HG03135 (cell line): ENCODE data around the gene LGSN.
"Not testable (repeated sequence)": the region's sequence is repeated elsewhere in the genome, so short reads cannot be mapped to it uniquely, and the experiment has no call there.

Experiments
- ATAC-seq: cut with Tn5 transposase; IDR thresholded peaks from one replicate; pipeline ENCODE4 v1.9.1; 2021; ENCODE audit warnings: mild to moderate bottlenecking, moderate library complexity; ENCODE audit not compliant: unreplicated experiment

The LGSN gene

DNA sequence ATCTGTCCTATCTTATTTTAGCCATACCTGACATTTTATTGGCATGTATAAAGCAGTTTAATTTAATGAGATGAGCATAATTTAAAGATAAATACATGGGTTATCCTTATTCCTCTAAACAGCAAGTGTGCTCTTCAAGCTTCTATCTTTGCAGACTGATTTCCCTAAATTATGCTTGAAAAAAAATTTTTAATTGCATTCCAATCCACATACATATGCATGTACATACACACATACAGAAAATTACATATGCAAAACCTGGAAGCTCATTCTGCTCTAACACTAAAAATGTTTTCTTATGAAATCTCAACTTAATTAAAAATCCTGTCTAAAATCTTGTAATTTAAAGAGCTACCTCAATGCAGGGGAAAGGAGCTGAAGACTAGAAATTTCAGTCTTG lies 73.2 kb downstream of the LGSN start:
- no peak for ATAC-seq

DNA sequence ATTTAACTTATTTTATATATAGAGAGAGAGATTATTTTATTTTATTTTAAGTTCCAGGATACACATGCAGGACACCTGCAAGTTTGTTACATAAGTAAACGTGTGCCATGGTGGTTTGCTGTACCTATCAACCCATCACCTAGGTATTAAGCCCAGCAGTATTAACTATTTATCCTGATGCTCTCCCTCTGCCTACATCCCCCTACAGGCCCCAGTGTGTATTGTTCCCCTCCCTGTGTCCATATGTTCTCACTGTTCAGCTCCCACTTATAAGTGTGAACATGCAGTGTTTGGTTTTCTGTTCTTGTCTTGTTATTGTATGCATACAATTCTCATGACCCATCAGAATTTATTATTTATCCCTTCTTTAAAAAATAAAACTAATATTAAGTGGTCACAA lies 73.9 kb downstream of the LGSN start:
- no peak for ATAC-seq

DNA sequence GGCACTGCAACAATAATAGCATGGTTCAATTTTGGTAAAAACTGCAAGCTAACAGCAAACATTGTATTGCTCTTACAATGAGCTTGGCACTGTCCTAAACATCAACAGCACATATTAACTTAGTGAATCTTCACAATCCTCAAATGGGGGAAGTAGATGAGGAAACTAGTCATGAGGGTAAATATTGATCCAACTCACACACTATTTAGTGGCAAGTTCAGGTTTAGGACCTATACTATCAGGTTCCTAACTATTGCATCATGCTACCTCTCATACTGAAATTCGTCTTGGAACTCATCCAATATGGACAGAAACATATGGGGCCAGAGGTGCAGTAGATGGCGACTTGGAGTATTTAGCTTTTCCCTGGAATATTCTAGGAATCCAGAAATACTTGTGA lies 74.4 kb downstream of the LGSN start:
- no peak for ATAC-seq

DNA sequence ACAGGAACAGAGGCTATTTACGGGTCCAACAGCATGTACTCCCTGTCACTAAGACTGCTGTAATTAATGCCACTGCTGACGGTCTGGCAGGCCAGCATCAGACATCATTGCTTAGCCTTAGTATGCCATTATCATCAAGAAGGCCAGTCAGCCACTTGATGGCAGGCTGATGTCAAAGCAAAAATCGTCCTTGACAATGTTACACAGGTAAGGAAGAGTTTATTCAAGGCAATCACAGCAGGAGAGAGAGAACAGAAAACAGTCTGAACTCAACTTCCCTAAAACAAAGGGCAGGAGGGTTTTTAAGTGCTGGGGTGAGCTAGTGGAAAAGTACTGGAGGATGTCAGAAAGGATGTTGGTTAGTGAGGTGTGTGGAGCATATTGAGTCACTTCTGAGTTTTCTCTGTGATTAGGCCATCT lies 83.4 kb downstream of the LGSN start:
- no peak for ATAC-seq

DNA sequence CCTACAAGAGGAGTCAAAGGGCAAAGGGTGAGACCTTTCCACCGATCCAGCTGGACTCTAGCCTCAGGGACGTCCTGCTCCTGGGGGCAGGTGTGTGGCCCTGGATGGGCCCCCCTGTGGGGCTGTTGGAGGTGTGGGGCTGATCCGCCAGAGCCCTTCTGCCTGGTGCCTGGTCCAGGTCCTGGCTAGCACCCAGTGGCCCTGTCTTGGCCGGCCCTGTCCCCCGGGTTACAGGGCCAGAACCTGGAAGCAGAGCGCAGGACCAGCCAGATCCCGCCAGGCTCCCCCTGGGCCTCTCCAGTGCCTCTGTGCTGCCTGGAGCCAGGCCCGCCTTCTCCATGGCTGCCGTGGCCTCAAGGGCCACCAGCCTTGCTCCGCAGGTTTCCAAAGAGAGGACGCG lies 89.3 kb downstream of the LGSN start:
- not testable (repeated sequence) for ATAC-seq

DNA sequence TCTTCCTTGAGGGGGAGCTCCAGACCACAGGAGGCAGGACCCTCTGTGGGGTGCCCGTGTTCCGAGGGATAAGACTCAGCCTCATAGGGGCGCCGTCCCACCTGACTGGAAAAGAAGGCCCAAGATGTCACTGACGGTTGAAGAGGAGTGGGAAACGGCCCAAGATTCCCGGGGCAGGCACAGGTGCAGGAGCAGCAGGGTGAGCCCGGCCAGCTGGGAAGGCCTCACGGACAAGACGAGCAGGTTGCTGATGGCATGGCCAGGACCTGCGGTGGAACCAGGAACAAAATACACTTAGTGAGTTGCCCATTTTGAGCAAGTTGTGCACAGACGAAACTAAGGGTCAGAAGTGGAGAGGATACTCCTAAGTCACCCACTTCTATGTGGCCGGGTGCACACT lies 89.8 kb downstream of the LGSN start:
- not testable (repeated sequence) for ATAC-seq

DNA sequence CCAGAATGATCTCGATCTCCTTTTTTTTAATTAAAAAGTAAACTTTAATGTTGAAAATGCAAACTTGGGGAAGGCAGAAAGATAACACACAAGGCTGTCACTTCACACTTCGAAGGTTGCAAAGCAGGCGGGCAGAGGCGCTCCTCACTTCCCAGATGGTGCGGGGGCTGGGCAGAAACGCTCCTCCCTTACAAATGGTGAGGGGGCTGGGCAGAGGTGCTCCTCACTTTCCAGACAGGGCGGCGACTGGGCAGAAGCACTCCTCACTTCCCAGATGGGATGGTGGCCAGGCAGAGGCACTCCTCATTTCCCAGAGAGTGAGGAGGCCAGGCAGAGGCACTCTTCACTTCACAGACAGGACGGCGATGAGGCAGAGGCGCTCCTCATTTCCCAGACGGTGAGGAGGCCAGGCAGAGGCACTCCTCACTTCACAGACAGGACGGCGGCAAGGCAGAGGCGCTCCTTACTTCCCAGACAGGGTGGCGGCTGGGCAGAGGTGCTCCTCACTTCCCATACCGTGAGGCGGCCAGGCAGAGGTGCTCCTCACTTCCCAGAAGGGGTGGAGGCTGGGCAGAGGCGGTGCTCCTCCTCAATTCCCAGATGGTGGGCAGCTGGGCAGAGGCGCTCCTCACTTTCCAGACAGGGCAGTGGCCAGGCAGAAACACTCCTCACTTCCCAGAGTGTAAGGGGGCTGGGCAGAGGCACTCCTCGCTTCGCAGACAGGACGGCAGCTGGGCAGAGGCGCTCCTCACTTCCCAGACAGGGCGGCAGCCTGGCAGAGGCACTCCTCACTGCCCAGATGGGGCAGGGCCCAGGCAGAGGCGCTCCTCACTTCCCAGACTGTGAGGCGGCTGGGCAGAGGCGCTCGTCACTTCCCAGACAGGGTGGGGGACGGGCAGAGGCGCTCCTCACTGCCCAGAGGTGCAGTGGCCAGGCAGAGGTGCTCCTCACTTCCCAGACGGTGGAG lies 91.6 kb downstream of the LGSN start:
- ATAC-seq = not testable (repeated sequence)

DNA sequence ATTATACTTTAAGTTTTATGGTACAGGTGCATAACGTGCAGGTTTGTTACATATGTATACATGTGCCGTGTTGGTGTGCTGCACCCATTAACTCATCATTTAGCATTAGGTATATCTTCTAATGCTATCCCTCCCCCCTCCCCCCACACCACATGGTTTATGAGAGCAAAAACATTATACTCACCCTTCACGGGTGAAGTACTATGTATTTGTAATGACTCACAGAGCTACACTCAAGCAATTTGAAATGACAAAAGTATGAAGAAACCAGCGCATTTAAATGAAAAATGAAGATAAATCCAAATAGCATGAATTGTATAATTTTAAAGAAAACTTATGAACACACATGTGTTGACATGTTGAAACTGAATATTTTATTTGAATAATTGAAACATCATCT lies 93.8 kb downstream of the LGSN start:
- ATAC-seq = not testable (repeated sequence)
